Fibroblast of mammary gland (primary cell): ENCODE results near the gene RTN4R.

Experiments
- DNase-seq: peaks from one replicate; pipeline ENCODE4 v3.0.0-alpha.2; 2010; ENCODE audit warnings: low read depth
- H3K4me3 ChIP-seq: 2 replicates; pipeline ENCODE4 v1.5.1; 2011; ENCODE audit warnings: low read depth, mild to moderate bottlenecking, low read length, moderate library complexity; ENCODE audit not compliant: control insufficient read depth
- TF ChIP-seq, protein P1 (sequence below): conservative IDR thresholded peaks from 2 replicates; pipeline ENCODE4 v1.5.1; 2011; ENCODE audit warnings: low read depth, low read length, inconsistent platforms; ENCODE audit not compliant: control insufficient read depth, insufficient read depth

Gene RTN4R

DNA sequence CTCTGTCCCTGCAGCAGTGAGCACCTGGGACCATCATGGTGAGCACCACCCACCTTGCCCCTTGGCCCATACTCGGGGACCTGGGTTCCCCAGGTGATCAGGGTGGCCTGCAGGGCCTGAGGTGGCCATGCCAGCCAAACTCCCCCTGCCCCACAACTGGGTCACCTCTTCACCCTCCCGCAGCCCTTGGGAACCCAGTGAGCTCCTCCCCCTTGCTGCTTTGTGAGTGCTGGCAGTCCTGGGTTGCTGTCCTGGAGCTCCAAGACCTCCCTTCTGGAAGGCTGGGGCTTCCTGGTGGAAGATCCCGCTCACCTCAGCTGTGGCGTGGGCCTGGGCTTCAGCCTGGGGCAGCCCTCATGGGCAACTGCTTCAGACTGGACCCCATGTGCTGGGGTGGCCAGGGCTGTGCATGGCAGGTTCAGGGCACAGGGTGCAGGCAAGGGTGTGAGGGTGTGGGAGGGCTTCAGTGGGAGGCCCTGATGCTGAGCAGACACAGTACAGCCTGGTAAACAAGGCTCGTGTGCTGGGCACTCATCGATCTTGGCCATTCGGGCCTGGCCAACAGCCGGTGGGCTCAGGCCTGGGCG lies 57.6 kb downstream of the RTN4R start:
- TF ChIP-seq, protein P1, sequence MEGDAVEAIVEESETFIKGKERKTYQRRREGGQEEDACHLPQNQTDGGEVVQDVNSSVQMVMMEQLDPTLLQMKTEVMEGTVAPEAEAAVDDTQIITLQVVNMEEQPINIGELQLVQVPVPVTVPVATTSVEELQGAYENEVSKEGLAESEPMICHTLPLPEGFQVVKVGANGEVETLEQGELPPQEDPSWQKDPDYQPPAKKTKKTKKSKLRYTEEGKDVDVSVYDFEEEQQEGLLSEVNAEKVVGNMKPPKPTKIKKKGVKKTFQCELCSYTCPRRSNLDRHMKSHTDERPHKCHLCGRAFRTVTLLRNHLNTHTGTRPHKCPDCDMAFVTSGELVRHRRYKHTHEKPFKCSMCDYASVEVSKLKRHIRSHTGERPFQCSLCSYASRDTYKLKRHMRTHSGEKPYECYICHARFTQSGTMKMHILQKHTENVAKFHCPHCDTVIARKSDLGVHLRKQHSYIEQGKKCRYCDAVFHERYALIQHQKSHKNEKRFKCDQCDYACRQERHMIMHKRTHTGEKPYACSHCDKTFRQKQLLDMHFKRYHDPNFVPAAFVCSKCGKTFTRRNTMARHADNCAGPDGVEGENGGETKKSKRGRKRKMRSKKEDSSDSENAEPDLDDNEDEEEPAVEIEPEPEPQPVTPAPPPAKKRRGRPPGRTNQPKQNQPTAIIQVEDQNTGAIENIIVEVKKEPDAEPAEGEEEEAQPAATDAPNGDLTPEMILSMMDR, result no peak
- H3K4me3 ChIP-seq, result no peak overlapping the region
- no peak for DNase-seq

DNA sequence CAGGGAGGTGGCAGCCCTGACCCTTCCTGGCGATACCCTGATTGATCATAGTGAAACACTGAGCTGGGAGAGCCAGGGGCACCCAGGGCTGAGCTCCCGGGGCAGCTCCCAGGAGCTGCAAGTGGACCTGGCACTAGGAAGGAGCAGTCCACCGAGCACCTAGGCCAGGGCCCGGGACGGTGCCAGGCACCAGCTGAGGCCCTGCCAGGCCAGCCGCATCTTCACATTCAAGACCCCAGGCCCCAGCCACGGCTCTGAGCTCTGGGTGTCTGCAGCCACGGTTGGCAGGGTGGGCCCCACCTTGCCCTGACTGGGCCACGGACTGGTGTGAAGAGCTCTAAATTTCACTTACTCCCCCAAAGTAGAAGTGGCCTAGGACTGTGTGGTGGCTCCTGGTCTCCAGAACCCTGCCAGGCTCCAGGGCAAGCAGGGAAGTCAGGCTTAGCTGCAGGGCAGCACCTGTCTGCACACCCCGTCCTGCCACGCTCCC lies 58.3 kb downstream of the RTN4R start:
- no peak for DNase-seq
- TF ChIP-seq, protein P1, result no peak
- H3K4me3 ChIP-seq, result no peak overlapping the region

DNA sequence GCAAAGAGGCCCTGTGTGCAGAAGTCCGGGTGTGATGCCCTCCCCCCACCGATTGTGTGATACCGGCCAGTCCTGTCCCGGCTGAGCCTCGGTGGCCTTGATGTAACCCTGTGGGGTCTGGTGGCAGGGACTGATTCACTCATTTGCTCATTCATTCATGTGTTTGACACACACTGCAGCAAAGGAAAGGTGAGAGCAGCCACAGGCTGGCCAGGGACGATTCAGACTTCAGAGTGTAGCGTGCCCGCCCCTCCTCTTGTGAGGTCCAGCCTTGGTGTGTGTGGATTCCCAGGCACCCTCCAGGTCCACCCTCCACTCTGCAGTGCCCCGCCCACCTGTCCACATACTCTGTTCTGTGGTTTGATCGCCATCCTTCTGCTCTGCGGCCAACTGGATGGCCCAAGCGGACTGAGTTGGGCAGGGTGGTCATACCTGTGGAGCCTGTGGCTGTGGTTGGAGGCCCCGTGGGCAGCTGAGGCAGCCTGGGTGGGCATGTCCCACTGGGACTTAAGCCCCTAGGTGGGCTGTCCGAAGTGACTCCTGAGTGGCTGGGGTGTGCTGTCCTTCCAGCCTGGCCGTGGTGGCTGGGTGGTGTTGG lies 59.3 kb downstream of the RTN4R start:
- TF ChIP-seq, protein P1, result no peak
- H3K4me3 ChIP-seq, result no peak overlapping the region
- DNase-seq, result no peak

DNA sequence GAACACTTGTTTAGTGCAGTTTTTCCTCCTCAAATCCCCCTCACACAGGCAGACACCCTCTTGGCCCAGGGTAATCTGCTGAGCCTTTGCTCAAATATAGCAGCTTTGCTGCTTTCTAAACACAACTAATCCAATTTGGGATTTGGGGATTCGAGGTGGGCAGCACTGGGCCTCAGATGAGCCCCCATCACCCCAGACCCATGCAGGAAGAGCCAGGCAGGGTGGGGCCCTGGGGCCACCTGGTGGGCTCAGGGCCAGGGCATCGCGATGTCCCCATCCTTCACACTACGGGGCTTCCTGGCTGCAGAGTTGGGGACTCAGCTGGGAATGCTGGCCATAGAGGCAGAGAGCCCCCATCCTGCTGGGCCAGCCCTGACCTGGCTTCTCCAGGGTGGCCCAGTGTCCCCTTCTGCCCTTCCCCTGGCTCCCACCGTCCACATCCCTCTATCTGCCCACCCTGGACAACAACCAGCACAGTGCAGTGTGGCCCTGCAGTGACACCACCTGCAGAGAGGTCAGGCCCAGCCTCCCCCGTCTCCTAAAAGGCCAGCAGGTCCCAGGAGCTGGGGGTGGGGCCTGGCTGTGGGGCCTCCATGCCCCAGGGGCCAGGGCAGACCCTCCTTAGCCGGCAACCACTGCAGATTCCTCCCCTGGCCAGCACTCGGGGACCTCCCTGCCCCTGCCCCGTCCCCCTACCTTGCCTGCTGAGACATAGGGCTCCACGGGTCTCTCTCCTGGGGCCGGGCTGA lies 60.7 kb downstream of the RTN4R start:
- TF ChIP-seq, protein P1, result no peak
- H3K4me3 ChIP-seq, result peak overlapping the region; percentile 68
- DNase-seq, result no peak

DNA sequence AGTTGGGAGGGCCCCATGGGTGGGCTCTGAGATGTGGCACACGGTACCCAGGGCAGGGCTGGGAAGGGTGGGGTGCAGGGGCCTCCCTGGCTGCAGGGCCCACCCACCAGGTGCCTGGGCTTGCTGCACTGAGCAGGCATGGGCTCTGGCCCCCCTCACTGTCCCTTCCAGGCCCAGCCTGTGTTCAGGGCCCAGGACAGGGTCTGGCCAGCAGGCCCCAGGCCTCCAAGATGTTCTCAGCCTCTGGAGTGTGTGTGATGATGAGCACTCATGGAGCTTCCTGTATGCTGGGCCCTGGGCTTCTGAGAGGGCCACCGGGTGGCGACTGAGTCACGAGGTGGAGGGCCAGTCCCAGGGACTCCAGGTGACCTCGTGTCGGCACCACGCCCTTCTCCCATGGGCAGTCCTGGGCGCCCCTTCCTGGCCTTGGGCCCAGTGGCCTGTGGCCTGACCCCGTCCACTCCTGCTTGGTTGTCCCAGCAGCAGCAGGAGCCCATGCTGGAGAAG lies 61.4 kb downstream of the RTN4R start:
- peak; percentile 33 for DNase-seq
- TF ChIP-seq, protein P1, result no peak
- H3K4me3 ChIP-seq, result peak overlapping the region; percentile 68

DNA sequence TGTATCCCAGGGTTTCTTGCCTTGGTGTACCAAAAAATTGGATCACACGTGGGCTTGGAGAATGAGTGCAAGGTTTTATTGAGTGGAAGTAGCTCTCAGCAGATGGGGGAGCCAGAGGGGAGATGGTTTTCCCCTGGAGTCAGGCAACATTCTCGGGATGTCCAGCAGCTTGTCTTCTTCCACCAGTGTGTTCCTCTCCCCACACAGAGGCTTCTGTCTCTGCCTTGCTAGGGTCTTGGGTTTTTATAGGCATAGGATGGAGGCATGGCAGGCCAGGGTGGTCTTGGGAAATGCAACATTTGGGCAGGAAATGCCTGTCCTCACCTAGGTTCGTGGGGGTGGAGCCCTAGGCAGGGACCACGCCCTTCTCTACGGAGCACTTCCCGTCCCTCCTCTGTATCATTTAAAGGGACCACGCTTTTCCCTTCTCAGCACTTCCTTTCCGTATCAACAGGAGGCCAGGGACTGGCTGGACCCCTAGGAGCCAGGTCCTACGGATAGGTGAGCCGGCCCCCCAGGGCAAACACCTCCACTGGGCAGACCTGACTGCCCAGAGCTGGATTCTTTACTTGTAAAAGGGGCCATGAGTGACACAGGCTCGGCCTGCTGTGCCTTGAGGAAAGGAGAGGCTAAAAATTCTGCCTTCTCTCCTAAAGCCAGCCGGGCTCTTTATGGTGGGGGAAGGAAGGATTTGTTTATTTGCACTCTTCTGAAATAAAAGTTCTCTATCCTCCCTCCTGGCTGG lies 62.0 kb downstream of the RTN4R start:
- TF ChIP-seq, protein P1, result no peak
- DNase-seq, result peak; percentile 64
- peak overlapping the region; percentile 68 for H3K4me3 ChIP-seq
